ENCODE data around the gene ZBTB24. TPM values are rescaled to one million over a fixed set of nuclear protein-coding genes. Genes with fewer than 3 reads are reported as not detected.
"Not testable (repeated sequence)": the region's sequence is repeated elsewhere in the genome, so short reads cannot be mapped to it uniquely, and the experiment has no call there.

The ZBTB24 gene
- total RNA-seq, 1 donor from 2014 or later: 19.6 TPM

GRCh38 chr6:109472132-109472995 lies 10.7 kb downstream of the ZBTB24 start:
- H3K27ac Mint-ChIP-seq: peak overlapping the region; percentile 17
- DNase-seq: no peak
- H3K9me3 Mint-ChIP-seq: no peaks in the 10 kb centered on the region
- H3K4me3 Mint-ChIP-seq: peak overlapping the region; percentile 11
- peaks cover 87% of the 10 kb centered on the region for H3K36me3 Mint-ChIP-seq (ENCODE audit: low read depth)
- intact Hi-C loops (cut with micrococcal nuclease): no loop called here
- H3K27me3 Mint-ChIP-seq: no peaks in the 10 kb centered on the region
- peaks cover 63% of the 10 kb centered on the region for H3K4me1 Mint-ChIP-seq

- Mint-ChIP-seq H3K4me3 (no peak overlapping the region), H3K4me1 (peaks cover 57% of the 10 kb centered on the region), H3K9me3 (no peaks in the 10 kb centered on the region), H3K36me3 (ENCODE audit: low read depth) (peaks cover 85% of the 10 kb centered on the region), H3K27me3 (no peaks in the 10 kb centered on the region), H3K27ac (peak overlapping the region; percentile 17)
- intact Hi-C loops (cut with micrococcal nuclease): no loop called here
- no peak for DNase-seq
Observed at GRCh38 chr6:109471105-109471810, 11.8 kb downstream of the ZBTB24 start.

GRCh38 chr6:109469591-109470189 lies 13.3 kb downstream of the ZBTB24 start:
- no peaks in the 10 kb centered on the region for H3K27me3 Mint-ChIP-seq
- H3K4me3 Mint-ChIP-seq: no peak overlapping the region
- peaks cover 86% of the 10 kb centered on the region for H3K36me3 Mint-ChIP-seq (ENCODE audit: low read depth)
- H3K9me3 Mint-ChIP-seq: no peaks in the 10 kb centered on the region
- intact Hi-C loops (cut with micrococcal nuclease): no loop called here
- H3K4me1 Mint-ChIP-seq: peaks cover 51% of the 10 kb centered on the region
- H3K27ac Mint-ChIP-seq: no peak overlapping the region
- DNase-seq: no peak

- Mint-ChIP-seq H3K9me3 (no peaks in the 10 kb centered on the region), H3K27ac (no peak overlapping the region), H3K36me3 (ENCODE audit: low read depth) (peaks cover 81% of the 10 kb centered on the region), H3K4me1 (peaks cover 44% of the 10 kb centered on the region), H3K4me3 (no peak overlapping the region), H3K27me3 (no peaks in the 10 kb centered on the region)
- intact Hi-C loops (cut with micrococcal nuclease): no loop called here
- no peak for DNase-seq
Observed at GRCh38 chr6:109467696-109468095, 15.3 kb downstream of the ZBTB24 start.

- intact Hi-C loops (cut with micrococcal nuclease): no loop called here
- Mint-ChIP-seq H3K36me3 (ENCODE audit: low read depth) (peaks cover 80% of the 10 kb centered on the region), H3K9me3 (peaks cover 5% of the 10 kb centered on the region), H3K27ac (no peak overlapping the region), H3K4me1 (peaks cover 41% of the 10 kb centered on the region), H3K27me3 (no peaks in the 10 kb centered on the region), H3K4me3 (no peak overlapping the region)
- no peak for DNase-seq
Observed at GRCh38 chr6:109466212-109466923, 16.7 kb downstream of the ZBTB24 start.

GRCh38 chr6:109465772-109466171 lies 17.2 kb downstream of the ZBTB24 start:
- Mint-ChIP-seq H3K9me3 (peaks cover 5% of the 10 kb centered on the region), H3K27ac (no peak overlapping the region), H3K4me1 (peaks cover 38% of the 10 kb centered on the region), H3K4me3 (no peak overlapping the region), H3K27me3 (no peaks in the 10 kb centered on the region), H3K36me3 (ENCODE audit: low read depth) (peaks cover 80% of the 10 kb centered on the region)
- intact Hi-C loops (cut with micrococcal nuclease): no loop called here
- no peak for DNase-seq

GRCh38 chr6:109461733-109462526 lies 21.1 kb downstream of the ZBTB24 start:
- Mint-ChIP-seq H3K4me3 (no peak overlapping the region), H3K9me3 (peaks cover 5% of the 10 kb centered on the region), H3K27me3 (no peaks in the 10 kb centered on the region), H3K4me1 (peaks cover 50% of the 10 kb centered on the region), H3K36me3 (ENCODE audit: low read depth) (peaks cover 53% of the 10 kb centered on the region), H3K27ac (peak overlapping the region; percentile 51)
- intact Hi-C loops (cut with micrococcal nuclease): no loop called here
- DNase-seq: no peak

- H3K4me3 Mint-ChIP-seq; intact Hi-C loops (cut with micrococcal nuclease); H3K9me3 Mint-ChIP-seq; DNase-seq; H3K27me3 Mint-ChIP-seq: not testable (repeated sequence)
- H3K4me1 Mint-ChIP-seq: peaks cover 58% of the 10 kb centered on the region
- H3K27ac Mint-ChIP-seq: peak overlapping the region; percentile 13
- H3K36me3 Mint-ChIP-seq (ENCODE audit: low read depth): peaks cover 51% of the 10 kb centered on the region
Observed at GRCh38 chr6:109461205-109461604, 21.8 kb downstream of the ZBTB24 start.

GRCh38 chr6:109460161-109460829 lies 22.7 kb downstream of the ZBTB24 start:
- Mint-ChIP-seq H3K4me3 (no peak overlapping the region), H3K4me1 (peaks cover 54% of the 10 kb centered on the region), H3K9me3 (peaks cover 5% of the 10 kb centered on the region), H3K27me3 (no peaks in the 10 kb centered on the region), H3K36me3 (ENCODE audit: low read depth) (peaks cover 43% of the 10 kb centered on the region), H3K27ac (no peak overlapping the region)
- intact Hi-C loops (cut with micrococcal nuclease): no loop called here
- no peak for DNase-seq

GRCh38 chr6:109458774-109459531 lies 24.1 kb downstream of the ZBTB24 start:
- Mint-ChIP-seq H3K27ac (peak overlapping the region; percentile 77), H3K4me1 (peaks cover 56% of the 10 kb centered on the region), H3K4me3 (peak overlapping the region; percentile 11), H3K9me3 (peaks cover 5% of the 10 kb centered on the region), H3K36me3 (ENCODE audit: low read depth) (peaks cover 41% of the 10 kb centered on the region), H3K27me3 (no peaks in the 10 kb centered on the region)
- intact Hi-C loops (cut with micrococcal nuclease): loop anchor here (1.0 to 10.0 kb wide), 3 partner anchors 20 to 362 kb away; partner anchors contain the start of genes AK9, CEP57L1 and FIG4
- peak; percentile 83 for DNase-seq

- H3K27ac Mint-ChIP-seq: peak overlapping the region; percentile 67
- H3K36me3 Mint-ChIP-seq (ENCODE audit: low read depth): peaks cover 40% of the 10 kb centered on the region
- no peaks in the 10 kb centered on the region for H3K27me3 Mint-ChIP-seq
- DNase-seq: no peak
- H3K4me1 Mint-ChIP-seq: peaks cover 59% of the 10 kb centered on the region
- peak overlapping the region; percentile 28 for H3K4me3 Mint-ChIP-seq
- intact Hi-C loops (cut with micrococcal nuclease): loop anchor here (5.0 to 10.0 kb wide), 2 partner anchors 237 to 360 kb away; partner anchors contain the start of genes AK9, CEP57L1 and FIG4
- peaks cover 5% of the 10 kb centered on the region for H3K9me3 Mint-ChIP-seq
Observed at GRCh38 chr6:109457562-109457996, 25.4 kb downstream of the ZBTB24 start.

All from activated CD4-positive, alpha-beta T cell treated with anti-CD3 and anti-CD28 coated beads, Interleukin-2, amount 10 ng/mL, durations not matched to agents 24 days and 14 days (primary cell).